Activated CD8-positive, alpha-beta memory T cell treated with anti-CD3 and anti-CD28 coated beads, Interleukin-2, amount 50 U/mL, for 1 hour (primary cell): Measurements from ENCODE around the gene SNX30.

Source experiments
- DNase-seq: peaks from one replicate; pipeline ENCODE4 v3.0.0-alpha.2; 2020; ENCODE audit errors: extremely low read depth

SNX30 gene

GRCh38 chr9:112885324-112885723, 134.8 kb downstream of the SNX30 start:
- no peak for DNase-seq

- DNase-seq, result no peak
Observed at GRCh38 chr9:112886351-112886750, 135.8 kb downstream of the SNX30 start.

GRCh38 chr9:112887381-112887780, 136.8 kb downstream of the SNX30 start:
- DNase-seq, result no peak

GRCh38 chr9:112890106-112891081, 139.8 kb downstream of the SNX30 start, which contains the start of gene SLC46A2:
Gene SLC46A2 (minus strand): TSS chr9:112890876. CDS start chr9:112890681, 195 bp downstream.
- no peak for DNase-seq

DNA sequence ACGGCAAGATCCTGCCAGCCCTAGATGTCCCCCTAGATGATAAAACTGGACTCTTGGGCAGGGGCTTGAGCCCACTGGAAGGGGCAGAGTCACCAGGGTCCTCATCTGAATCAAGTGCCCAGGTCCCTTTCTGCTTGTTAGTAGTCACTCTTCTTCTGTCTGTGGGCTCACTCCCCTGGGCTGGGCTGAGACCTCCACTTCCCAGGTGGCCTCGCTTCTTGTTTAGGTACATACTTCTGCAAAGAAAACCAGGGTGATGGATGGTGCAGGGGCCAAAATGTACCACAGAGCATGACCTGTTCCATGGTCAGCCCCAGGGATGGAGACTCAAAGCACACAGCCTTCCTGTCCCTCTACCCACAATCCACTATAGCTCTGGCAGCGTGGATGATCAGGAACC, 141.0 kb downstream of the SNX30 start:
- DNase-seq, result no peak

GRCh38 chr9:112892981-112893380, 142.4 kb downstream of the SNX30 start:
- no peak for DNase-seq

- DNase-seq, result no peak
Observed at GRCh38 chr9:112894041-112894440, 143.5 kb downstream of the SNX30 start.

GRCh38 chr9:112894699-112895098, 144.1 kb downstream of the SNX30 start:
- no peak for DNase-seq

GRCh38 chr9:112896131-112896530, 145.6 kb downstream of the SNX30 start:
- no peak for DNase-seq

DNA sequence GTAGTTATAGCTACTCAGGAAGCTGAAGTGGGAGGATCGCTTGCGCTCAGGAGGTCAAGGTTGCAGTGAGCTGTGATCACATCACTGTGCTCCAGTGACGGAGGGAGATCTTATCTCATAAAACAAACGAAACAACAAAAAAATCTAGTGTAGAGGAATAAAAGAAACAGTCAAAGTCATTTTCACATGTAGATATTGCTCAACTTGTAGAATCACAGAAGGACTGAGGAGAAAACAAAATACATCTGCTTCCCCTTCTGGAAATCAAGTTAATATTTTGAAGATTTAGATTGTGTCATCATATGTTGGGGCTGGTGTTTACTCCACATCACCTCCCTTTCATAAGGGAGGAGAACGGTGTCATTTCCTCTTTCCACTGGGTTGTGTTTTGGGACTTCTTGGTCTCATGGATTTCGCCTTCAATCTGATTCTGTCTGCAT, 148.3 kb downstream of the SNX30 start:
- no peak for DNase-seq

DNA sequence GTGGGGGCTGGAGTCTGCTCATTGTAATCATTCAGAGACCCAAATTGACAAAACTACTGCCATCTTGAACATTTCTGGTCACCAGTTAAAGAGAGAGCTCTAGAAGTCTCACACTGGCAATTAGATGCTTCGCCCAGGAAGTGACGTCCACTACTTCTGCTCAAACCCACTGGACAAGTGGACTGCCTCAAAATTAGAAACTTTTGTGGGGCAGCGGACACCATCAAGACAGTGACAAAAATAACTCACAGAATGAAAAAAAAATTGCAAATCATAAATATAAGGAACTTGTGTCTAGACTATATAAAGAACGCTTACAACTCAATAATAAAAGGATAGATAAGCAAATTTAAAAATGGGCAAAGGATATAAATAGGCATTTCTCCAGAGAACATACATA, 149.9 kb downstream of the SNX30 start:
- no peak for DNase-seq

- no peak for DNase-seq
Observed at GRCh38 chr9:112900901-112901300, 150.3 kb downstream of the SNX30 start.

DNA sequence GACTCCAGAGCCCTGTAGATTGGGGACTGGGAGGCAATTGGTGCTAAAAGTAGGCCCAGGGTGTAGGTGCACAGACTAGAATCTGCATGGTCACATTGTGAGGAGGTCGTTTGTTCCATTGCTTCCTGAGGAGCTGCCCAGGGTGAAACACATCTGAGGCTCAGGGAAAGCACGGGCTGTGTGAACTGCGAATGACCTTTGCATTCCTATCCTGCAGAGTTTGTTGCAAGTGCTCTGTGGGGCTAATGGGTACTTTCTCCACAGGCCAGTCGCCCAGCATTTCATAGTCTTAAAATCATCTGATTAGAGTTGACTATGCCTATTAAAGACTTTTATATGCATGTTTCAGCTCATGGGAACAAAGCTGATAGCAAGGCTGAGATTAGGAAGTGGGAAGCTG, 154.5 kb downstream of the SNX30 start:
- no peak for DNase-seq

GRCh38 chr9:112911736-112912135, 161.2 kb downstream of the SNX30 start:
- no peak for DNase-seq

- no peak for DNase-seq
Observed at GRCh38 chr9:112912636-112913035, 162.1 kb downstream of the SNX30 start.

- DNase-seq, result no peak
Observed at GRCh38 chr9:112913326-112913725, 162.8 kb downstream of the SNX30 start.

GRCh38 chr9:112914524-112914923, 164.0 kb downstream of the SNX30 start:
- DNase-seq, result no peak

GRCh38 chr9:112917047-112917986, 166.8 kb downstream of the SNX30 start:
- DNase-seq, result no peak

- no peak for DNase-seq
Observed at GRCh38 chr9:112917987-112918362, 167.4 kb downstream of the SNX30 start.

- DNase-seq, result no peak
Observed at GRCh38 chr9:112921549-112921948, 171.0 kb downstream of the SNX30 start.
